ENCODE data around the gene MAGI1. TPM values are rescaled to one million over a fixed set of nuclear protein-coding genes. Genes with fewer than 3 reads are reported as not detected.

MAGI1 gene
- total RNA-seq, 1 donor from 2014 or later: not detected

- Mint-ChIP-seq H3K36me3 (ENCODE audit: low read depth) (no peaks in the 10 kb centered on the region), H3K9me3 (no peaks in the 10 kb centered on the region), H3K27ac (no peak overlapping the region), H3K4me1 (no peaks in the 10 kb centered on the region), H3K4me3 (no peak overlapping the region), H3K27me3 (no peaks in the 10 kb centered on the region)
- intact Hi-C loops (cut with micrococcal nuclease): no loop called here
- ChIA-PET POLR2A (no interaction called here), CTCF (no interaction called here)
- ATAC-seq (ENCODE audit: low read depth) (no peak), DNase-seq (no peak)
- TF ChIP-seq, protein P1, sequence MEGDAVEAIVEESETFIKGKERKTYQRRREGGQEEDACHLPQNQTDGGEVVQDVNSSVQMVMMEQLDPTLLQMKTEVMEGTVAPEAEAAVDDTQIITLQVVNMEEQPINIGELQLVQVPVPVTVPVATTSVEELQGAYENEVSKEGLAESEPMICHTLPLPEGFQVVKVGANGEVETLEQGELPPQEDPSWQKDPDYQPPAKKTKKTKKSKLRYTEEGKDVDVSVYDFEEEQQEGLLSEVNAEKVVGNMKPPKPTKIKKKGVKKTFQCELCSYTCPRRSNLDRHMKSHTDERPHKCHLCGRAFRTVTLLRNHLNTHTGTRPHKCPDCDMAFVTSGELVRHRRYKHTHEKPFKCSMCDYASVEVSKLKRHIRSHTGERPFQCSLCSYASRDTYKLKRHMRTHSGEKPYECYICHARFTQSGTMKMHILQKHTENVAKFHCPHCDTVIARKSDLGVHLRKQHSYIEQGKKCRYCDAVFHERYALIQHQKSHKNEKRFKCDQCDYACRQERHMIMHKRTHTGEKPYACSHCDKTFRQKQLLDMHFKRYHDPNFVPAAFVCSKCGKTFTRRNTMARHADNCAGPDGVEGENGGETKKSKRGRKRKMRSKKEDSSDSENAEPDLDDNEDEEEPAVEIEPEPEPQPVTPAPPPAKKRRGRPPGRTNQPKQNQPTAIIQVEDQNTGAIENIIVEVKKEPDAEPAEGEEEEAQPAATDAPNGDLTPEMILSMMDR (IDR thresholded peaks at IDR 0.05): no peak
Measured at GRCh38 chr3:65748326-65748725, 290.4 kb downstream of the MAGI1 start.

DNA sequence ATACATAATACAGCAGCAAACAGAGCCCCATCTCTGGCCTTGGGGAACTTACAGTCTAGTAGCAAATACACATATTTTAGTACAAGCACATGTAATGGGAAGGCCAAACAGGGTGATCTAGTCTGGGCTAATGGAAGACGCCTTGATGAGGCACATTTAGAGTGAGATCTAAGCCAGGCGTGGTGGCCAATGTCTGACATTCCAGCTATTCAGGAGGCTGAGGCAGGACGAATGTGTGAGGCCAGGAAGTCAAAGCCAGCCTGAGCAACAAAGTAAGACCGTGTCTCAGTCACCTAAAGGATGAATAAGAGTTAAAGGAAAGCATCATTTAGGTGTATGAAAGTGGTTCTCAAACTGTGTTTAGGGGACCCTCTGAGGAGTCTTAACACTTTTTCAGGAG, 291.9 kb downstream of the MAGI1 start:
- no peak for ATAC-seq (ENCODE audit: low read depth)
- intact Hi-C loops (cut with micrococcal nuclease): no loop called here
- no peak overlapping the region for H3K4me3 Mint-ChIP-seq
- H3K27me3 Mint-ChIP-seq: no peaks in the 10 kb centered on the region
- TF ChIP-seq, protein P1 (IDR thresholded peaks at IDR 0.05): no peak
- DNase-seq: no peak
- no peaks in the 10 kb centered on the region for H3K9me3 Mint-ChIP-seq
- ChIA-PET POLR2A (no interaction called here), CTCF (no interaction called here)
- H3K36me3 Mint-ChIP-seq (ENCODE audit: low read depth): no peaks in the 10 kb centered on the region
- no peaks in the 10 kb centered on the region for H3K4me1 Mint-ChIP-seq
- H3K27ac Mint-ChIP-seq: no peak overlapping the region

GRCh38 chr3:65745306-65745705, 293.4 kb downstream of the MAGI1 start:
- no peaks in the 10 kb centered on the region for H3K4me1 Mint-ChIP-seq
- DNase-seq (no peak), ATAC-seq (ENCODE audit: low read depth) (no peak)
- no peaks in the 10 kb centered on the region for H3K27me3 Mint-ChIP-seq
- H3K9me3 Mint-ChIP-seq: no peaks in the 10 kb centered on the region
- H3K36me3 Mint-ChIP-seq (ENCODE audit: low read depth): no peaks in the 10 kb centered on the region
- H3K27ac Mint-ChIP-seq: no peak overlapping the region
- ChIA-PET CTCF (no interaction called here), POLR2A (no interaction called here)
- intact Hi-C loops (cut with micrococcal nuclease): no loop called here
- H3K4me3 Mint-ChIP-seq: no peak overlapping the region
- TF ChIP-seq, protein P1 (IDR thresholded peaks at IDR 0.05): no peak

- DNase-seq: no peak
- Mint-ChIP-seq H3K36me3 (ENCODE audit: low read depth) (no peaks in the 10 kb centered on the region), H3K27me3 (no peaks in the 10 kb centered on the region), H3K9me3 (no peaks in the 10 kb centered on the region), H3K27ac (no peak overlapping the region), H3K4me3 (no peak overlapping the region), H3K4me1 (no peaks in the 10 kb centered on the region)
- ATAC-seq (ENCODE audit: low read depth): no peak
- ChIA-PET POLR2A (no interaction called here), CTCF (no interaction called here)
- intact Hi-C loops (cut with micrococcal nuclease): no loop called here
- TF ChIP-seq, protein P1 (IDR thresholded peaks at IDR 0.05): no peak
Measured at GRCh38 chr3:65742914-65743313, 295.8 kb downstream of the MAGI1 start.

DNA sequence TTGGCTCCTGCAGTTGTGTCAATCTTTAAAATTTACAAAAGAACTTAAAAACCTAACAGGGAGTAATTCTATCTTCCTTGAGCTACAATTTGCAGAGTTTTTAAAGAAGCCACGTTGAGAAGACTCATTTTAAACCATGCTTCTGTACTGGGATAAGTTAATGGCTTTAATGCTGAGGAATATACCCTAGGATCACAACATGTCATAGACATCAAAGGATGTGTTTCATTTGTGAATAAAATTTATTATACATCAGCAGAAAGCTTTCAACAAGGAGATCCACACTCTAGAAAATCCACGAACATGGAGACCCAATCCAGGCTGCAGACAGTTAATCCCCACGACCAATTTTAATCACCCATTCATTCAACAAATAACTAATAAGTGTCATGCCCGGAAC, 297.2 kb downstream of the MAGI1 start:
- intact Hi-C loops (cut with micrococcal nuclease): no loop called here
- no peak for DNase-seq
- ChIA-PET CTCF (interaction anchor here (1.1 kb wide), 1 partner anchor 11 kb away, joined by 4 read pairs; no protein-coding TSS in a partner anchor), POLR2A (no interaction called here)
- Mint-ChIP-seq H3K27me3 (no peaks in the 10 kb centered on the region), H3K4me3 (no peak overlapping the region), H3K4me1 (no peaks in the 10 kb centered on the region), H3K27ac (no peak overlapping the region), H3K9me3 (peaks cover 2% of the 10 kb centered on the region), H3K36me3 (ENCODE audit: low read depth) (no peaks in the 10 kb centered on the region)
- TF ChIP-seq, protein P1 (IDR thresholded peaks at IDR 0.05): no peak
- no peak for ATAC-seq (ENCODE audit: low read depth)

All from activated B cell treated with CpG ODN at 0.5 μM for 24 hours (primary cell).